OCI-LY7 (cell line): ENCODE data around the gene JDP2. TPM values are rescaled to one million over a fixed set of nuclear protein-coding genes. Genes with fewer than 3 reads are reported as not detected.

Source experiments
- BruUV-seq: library from RNA; stranded (reverse); fragments of 400-500 nt; replicated peaks from 2 replicates; lab custom pipeline; 2021; lab: Mats Ljungman, UMichigan
- CTCF ChIA-PET: fragments of 300-600 bp; sonication (Branson Sonifier 250); formaldehyde crosslinking; loops from one replicate; lab custom pipeline; 2022; ENCODE audit warnings: antibody characterized with exemption; ENCODE audit not compliant: unreplicated experiment; lab: Charles Lee
- POLR2A ChIA-PET: fragments of 300-600 bp; sonication (Branson Sonifier 250); formaldehyde crosslinking; loops from one replicate; lab custom pipeline; 2022; ENCODE audit warnings: antibody characterized with exemption; lab: Charles Lee
- DNase-seq: peaks from one replicate; pipeline ENCODE4 v3.0.0-alpha.2; 2015; ENCODE audit warnings: low spot score
- H2AFZ ChIP-seq: fragments of 200-600 bp; sonication (generic), shearing (Covaris generic); 2 replicates; pipeline ENCODE4 v1.6.1; 2014; ENCODE audit warnings: mild to moderate bottlenecking, antibody characterized with exemption, low read length, moderate library complexity
- H3K27ac ChIP-seq: fragments of 200-600 bp; sonication (generic); 2 replicates; pipeline ENCODE4 v1.5.1; 2014; ENCODE audit warnings: mixed run types, low read depth, mild to moderate bottlenecking, moderate library complexity, low read length, inconsistent platforms; ENCODE audit not compliant: poor library complexity, severe bottlenecking
- H3K36me3 ChIP-seq: fragments of 200-600 bp; sonication (generic); 2 replicates; pipeline ENCODE4 v1.6.1; 2014; ENCODE audit warnings: mild to moderate bottlenecking, antibody characterized with exemption, low read length, moderate library complexity, mixed read lengths; ENCODE audit not compliant: insufficient read depth
- H3K4me1 ChIP-seq: fragments of 200-600 bp; sonication (generic); 2 replicates; pipeline ENCODE4 v1.5.1; 2014; ENCODE audit warnings: mild to moderate bottlenecking, low read length; ENCODE audit not compliant: insufficient read depth, poor library complexity, severe bottlenecking
- H3K4me2 ChIP-seq: fragments of 200-600 bp; sonication (generic); 2 replicates; pipeline ENCODE4 v1.6.1; 2014; ENCODE audit warnings: mild to moderate bottlenecking, low read length
- H3K4me3 ChIP-seq: fragments of 200-600 bp; sonication (generic); 2 replicates; pipeline ENCODE4 v1.5.1; 2014; ENCODE audit warnings: mild to moderate bottlenecking, low read depth, low read length; ENCODE audit not compliant: poor library complexity, severe bottlenecking
- H3K79me2 ChIP-seq: fragments of 200-600 bp; sonication (generic); 2 replicates; pipeline ENCODE4 v1.6.1; 2016; ENCODE audit warnings: low read depth, mild to moderate bottlenecking, low read length, moderate library complexity, mixed read lengths; ENCODE audit not compliant: insufficient read depth
- H3K9me2 ChIP-seq: fragments of 200-600 bp; sonication (generic); 2 replicates; pipeline ENCODE4 v1.6.1; 2016; ENCODE audit warnings: mild to moderate bottlenecking, low read length, mixed read lengths; ENCODE audit not compliant: insufficient read depth
- H3K9me3 ChIP-seq: fragments of 200-600 bp; sonication (generic); 2 replicates; pipeline ENCODE4 v1.6.1; 2014; ENCODE audit warnings: mild to moderate bottlenecking, mixed run types, low read length, mixed read lengths
- H4K20me1 ChIP-seq: fragments of 200-600 bp; sonication (generic); 2 replicates; pipeline ENCODE4 v1.6.1; 2014; ENCODE audit warnings: mild to moderate bottlenecking, antibody characterized with exemption, low read length, moderate library complexity, mixed read lengths; ENCODE audit not compliant: insufficient read depth
- CTCF ChIP-seq: fragments of 200-600 bp; sonication (generic); conservative IDR thresholded peaks from 2 replicates; pipeline ENCODE4 v1.5.1; 2014; ENCODE audit warnings: mild to moderate bottlenecking, antibody characterized with exemption, low read length, moderate library complexity, mixed read lengths
- EZH2phosphoT487 ChIP-seq: fragments of 200-600 bp; sonication (generic); IDR thresholded peaks from 2 replicates; pipeline ENCODE4 v1.6.1; 2018; ENCODE audit warnings: low read depth, borderline replicate concordance, mild to moderate bottlenecking, mixed run types, antibody characterized with exemption, low read length, moderate library complexity, mixed read lengths
- intact Hi-C: fragments of 100-400 bp; cut with micrococcal nuclease; formaldehyde crosslinking; loops from one replicate; pipeline ENCODE4 v1.10.0; 2022; ENCODE audit not compliant: unreplicated experiment
- total RNA-seq, 2 experiments: library from RNA; depleted of rRNA in 1 of 2; stranded (reverse); fragments of >200 nt in 1 of 2; shearing (Covaris generic) in 1 of 2; gene quantifications; 2 replicates each; pipeline ENCODE4 v1.2.3, GENCODE V29; 2014 to 2022

Gene JDP2
- total RNA-seq, 2 experiments from 2014 or later: 45.7 to 62.7 TPM

- intact Hi-C loops: loop anchor here (5.0 kb wide), 1 partner anchor 128 kb away; no protein-coding TSS in a partner anchor
- H3K4me3 ChIP-seq: no peak overlapping the region
- peak overlapping the region; percentile 92 for H3K4me2 ChIP-seq
- H3K9me2 ChIP-seq: no peaks in the 10 kb centered on the region
- no peaks in the 10 kb centered on the region for H3K9me3 ChIP-seq
- peaks cover 72% of the 10 kb centered on the region for H3K79me2 ChIP-seq
- H3K27ac ChIP-seq: peak overlapping the region; percentile 84
- no peak for DNase-seq
- TF ChIP-seq EZH2phosphoT487: no peak
- TF ChIP-seq CTCF: no peak
- H2AFZ ChIP-seq: no peak overlapping the region
- H4K20me1 ChIP-seq: 0 out of 2 replicates have a peak, but pooled peaks cover 7% of the 10 kb centered on the region
- POLR2A ChIA-PET: interaction anchor here (0.7 to 2.8 kb wide), 3 partner anchors 10 to 32 kb away, joined by 3 to 9 read pairs (median 3); no protein-coding TSS in a partner anchor
- CTCF ChIA-PET: interaction anchor here (0.6 to 1.7 kb wide), 2 partner anchors 19 to 1485 kb away, joined by 3 to 5 read pairs; partner anchors contain the start of genes COQ6 and FAM161B
- peaks cover 78% of the 10 kb centered on the region for H3K36me3 ChIP-seq
- H3K4me1 ChIP-seq: peaks cover 87% of the 10 kb centered on the region
- BruUV-seq: no TSS peak
Measured at GRCh38 chr14:75434890-75435248, 7.0 kb downstream of the JDP2 start.

GRCh38 chr14:75435473-75435872 is 7.7 kb downstream of the JDP2 start:
- no peaks in the 10 kb centered on the region for H3K9me2 ChIP-seq
- peaks cover 83% of the 10 kb centered on the region for H3K36me3 ChIP-seq
- peaks cover 72% of the 10 kb centered on the region for H3K79me2 ChIP-seq
- no peaks in the 10 kb centered on the region for H3K9me3 ChIP-seq
- intact Hi-C loops: loop anchor here (5.0 kb wide), 1 partner anchor 128 kb away; no protein-coding TSS in a partner anchor
- no peak overlapping the region for H2AFZ ChIP-seq
- H3K27ac ChIP-seq: peak overlapping the region; percentile 84
- TF ChIP-seq EZH2phosphoT487 (no peak), CTCF (no peak)
- peak overlapping the region; percentile 12 for H3K4me3 ChIP-seq
- H3K4me2 ChIP-seq: peak overlapping the region; percentile 92
- no TSS peak for BruUV-seq
- ChIA-PET POLR2A (interaction anchor here (0.7 to 2.8 kb wide), 4 partner anchors 10 to 31 kb away, joined by 3 to 9 read pairs (median 4); no protein-coding TSS in a partner anchor), CTCF (interaction anchor here (0.6 to 1.7 kb wide), 2 partner anchors 18 to 1485 kb away, joined by 3 to 5 read pairs; partner anchors contain the start of genes COQ6 and FAM161B)
- peak; percentile 57 for DNase-seq
- peaks cover 87% of the 10 kb centered on the region for H3K4me1 ChIP-seq
- 0 out of 2 replicates have a peak, but pooled peaks cover 7% of the 10 kb centered on the region for H4K20me1 ChIP-seq
